ENCODE measurements around the gene ACAD10. TPM values are rescaled to one million over a fixed set of nuclear protein-coding genes. Genes with fewer than 3 reads are reported as not detected.
A peak's percentile ranks its signal among the peaks of the same experiment; 100 is the strongest.
"Not testable (repeated sequence)": the region's sequence is repeated elsewhere in the genome, so short reads cannot be mapped to it uniquely, and the experiment has no call there.

The ACAD10 gene
- total RNA-seq = 8.2 and 24.4 TPM in 2 replicates

DNA sequence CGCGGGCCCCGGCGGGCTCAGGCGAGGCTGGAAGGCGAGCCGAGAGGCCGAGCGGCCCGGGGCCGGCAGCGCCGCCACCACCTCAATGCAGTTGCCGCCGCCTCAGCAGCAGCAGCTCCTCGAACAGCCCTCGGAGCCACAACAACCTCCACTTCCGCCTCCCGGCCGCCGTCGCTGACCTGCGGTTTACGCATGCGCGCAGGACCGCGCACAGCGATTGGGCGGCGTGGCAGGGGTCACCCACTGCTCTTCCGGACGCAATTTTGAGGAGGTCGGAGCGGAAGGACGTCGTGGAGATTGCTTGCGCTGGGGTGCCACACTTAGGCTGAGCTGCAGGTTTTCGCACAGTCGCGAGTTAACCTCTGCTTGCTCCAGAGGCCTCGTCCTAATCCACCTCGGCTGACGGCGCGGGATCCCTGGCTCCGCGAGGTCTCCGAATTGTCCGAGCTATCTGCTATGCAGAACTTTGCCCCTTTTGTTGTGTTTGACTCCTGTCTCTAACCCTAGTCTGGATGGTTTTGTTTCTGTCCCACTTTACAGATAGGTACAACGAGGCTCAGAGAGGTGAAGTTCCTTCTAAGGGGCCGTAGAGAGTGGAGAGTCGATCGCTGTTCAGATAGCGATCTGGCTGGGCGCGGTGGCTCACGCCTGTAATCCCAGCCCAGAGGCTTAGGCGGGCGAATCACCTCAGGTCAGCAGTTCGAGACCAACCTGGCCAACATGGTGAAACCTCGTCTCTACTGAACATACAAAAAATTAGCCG is at the start of gene ACAD10, which contains the start of gene BRAP:
ACAD10 (plus strand) TSS at position 243 of the 763 bp plus-strand sequence. CDS start 6,657 bp downstream, outside the sequence.
BRAP (minus strand) TSS at position 146 of the 763 bp plus-strand sequence. CDS start 164 bp downstream, outside the sequence.
- DNase-seq (ENCODE audit: low read depth) = peak; percentile 88

GRCh38 chr12:111636209-111636945 is 49.5 kb upstream of the ACAD10 start:
- peak; percentile 27 for DNase-seq (ENCODE audit: low read depth)

DNA sequence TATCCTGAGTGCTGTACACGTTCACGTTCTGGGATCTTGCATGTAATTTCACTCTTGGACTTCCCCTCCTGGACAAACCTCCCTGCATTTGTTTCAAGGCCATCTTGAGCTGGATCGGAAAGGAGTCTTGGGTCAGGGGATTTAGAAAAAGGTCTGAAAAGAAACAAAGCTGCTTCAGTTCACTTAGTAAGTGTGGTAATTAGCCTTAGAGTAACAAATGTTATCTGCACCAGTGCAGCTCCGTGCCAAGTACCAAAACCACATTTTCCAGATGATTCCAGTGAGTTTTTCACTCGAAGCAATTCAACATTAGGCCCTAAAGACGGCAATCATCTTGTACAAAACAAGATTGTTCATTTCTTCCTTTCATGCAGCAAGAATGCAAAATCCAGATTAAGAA is 47.3 kb upstream of the ACAD10 start:
- no peak for DNase-seq (ENCODE audit: low read depth)

GRCh38 chr12:111640506-111640905 is 45.3 kb upstream of the ACAD10 start:
- no peak for DNase-seq (ENCODE audit: low read depth)

DNA sequence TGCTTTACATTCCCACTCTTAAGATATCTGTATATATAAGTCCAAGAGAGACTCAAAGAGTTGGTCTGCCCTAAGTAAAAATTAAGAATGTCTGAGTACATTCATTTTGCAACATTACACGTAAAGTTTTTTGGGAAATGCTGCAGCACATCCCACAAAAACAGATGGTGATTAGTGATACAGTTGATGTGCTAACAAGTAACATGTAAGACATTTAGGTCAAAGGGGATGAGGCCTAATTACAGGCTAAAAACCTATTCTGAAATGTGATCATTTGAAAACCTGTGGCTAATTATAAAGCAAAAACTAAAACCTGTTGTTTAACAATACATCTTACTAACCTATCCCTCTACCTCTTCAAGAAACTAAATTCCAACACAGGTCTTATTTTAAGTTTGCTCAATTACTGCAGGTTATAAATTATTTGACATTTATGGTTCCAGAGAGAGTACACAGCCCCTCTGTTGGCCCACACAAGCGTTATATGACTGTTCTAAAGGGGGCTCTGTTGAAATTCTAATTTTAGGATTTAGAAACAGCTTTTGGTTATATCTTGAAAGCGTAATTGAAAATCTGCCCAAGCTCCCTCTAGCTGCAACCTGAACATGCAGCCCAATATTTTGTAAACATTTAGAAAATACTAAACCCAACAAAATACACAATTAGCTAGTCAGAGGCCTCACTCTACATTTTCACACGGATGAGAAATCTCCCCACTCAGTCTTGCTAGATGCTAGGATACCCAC is 43.0 kb upstream of the ACAD10 start:
- DNase-seq (ENCODE audit: low read depth) = no peak

DNA sequence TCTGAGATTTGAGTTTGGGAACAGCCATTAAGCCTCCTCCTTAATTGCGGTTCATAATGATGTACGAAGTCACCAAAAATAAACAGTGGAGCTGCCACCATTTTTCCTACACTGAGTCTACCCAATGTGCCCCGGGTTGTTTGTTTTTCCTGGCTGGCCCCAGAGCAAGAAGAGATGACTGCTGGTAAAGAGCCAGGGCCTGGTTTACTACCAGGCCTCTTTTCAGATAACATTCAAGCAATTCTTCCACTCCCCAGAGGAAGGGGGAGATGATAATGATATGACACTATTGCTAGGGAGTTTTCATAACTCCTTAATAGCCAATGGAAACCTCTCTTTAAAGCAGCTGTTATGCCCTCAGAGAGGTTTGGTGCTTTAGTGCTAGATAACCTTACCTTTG is 42.4 kb upstream of the ACAD10 start:
- no peak for DNase-seq (ENCODE audit: low read depth)

- DNase-seq (ENCODE audit: low read depth) = peak; percentile 80
These were observed 40.4 kb upstream of the ACAD10 start for GRCh38 chr12:111645433-111645832.

DNA sequence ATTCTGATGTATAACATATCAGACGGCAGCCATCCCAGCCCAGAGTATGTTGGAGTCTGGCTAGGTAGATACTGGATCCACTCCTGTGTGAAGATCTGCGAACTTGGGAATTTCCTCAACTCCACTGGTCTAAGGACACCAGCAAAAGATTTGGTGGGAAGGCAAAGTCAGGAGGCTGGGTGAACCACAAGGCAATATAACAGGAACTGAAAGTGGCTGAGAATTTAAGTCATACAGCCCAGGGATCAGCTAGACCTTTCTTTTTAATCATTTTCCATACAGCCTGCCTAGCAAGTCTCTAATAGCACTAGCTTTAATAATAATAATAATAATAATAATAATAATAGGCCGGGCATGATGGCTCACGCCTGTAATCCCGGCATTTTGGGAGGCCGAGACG is 34.9 kb upstream of the ACAD10 start:
- no peak for DNase-seq (ENCODE audit: low read depth)

- DNase-seq (ENCODE audit: low read depth) = not testable (repeated sequence)
These were observed 33.3 kb upstream of the ACAD10 start for GRCh38 chr12:111652530-111652929.

DNA sequence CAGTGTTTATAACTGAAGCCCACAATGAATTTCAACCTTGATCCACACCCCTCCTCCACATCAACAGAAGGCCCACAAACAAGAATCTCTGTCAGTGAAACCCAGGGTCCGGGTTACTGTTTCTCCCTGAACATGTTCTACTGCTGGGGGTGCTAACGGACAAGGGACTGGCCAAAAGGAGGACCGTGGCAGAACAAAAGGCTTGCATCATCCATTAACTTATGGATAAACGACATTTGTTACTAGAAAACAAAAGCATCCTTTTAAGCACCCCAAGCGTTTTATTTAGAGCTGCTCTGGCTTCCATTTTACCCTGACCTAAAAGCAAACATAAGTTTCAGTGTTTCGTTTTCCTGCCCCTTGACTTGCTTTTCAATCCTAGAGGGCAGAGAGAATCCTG is 32.3 kb upstream of the ACAD10 start:
- no peak for DNase-seq (ENCODE audit: low read depth)

DNA sequence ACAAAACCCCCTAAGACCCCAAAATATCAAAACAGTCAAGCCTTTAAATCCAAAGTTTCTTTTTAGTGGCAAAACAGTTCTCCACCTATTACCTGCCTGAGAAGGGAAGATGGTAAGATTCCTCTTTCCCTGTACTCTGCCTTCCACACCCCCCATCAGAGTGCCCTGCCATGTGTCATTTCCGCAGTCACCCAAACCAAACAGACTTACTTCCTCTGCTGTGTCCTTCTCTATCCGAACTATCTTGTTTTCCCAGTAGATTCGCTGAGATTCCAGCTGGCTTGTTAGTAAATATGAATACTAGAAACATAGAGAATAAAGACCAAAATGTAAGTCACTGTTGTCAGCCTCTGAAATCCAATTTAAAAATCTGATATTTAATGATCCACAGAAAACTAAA is 30.5 kb upstream of the ACAD10 start:
- DNase-seq (ENCODE audit: low read depth) = no peak

DNA sequence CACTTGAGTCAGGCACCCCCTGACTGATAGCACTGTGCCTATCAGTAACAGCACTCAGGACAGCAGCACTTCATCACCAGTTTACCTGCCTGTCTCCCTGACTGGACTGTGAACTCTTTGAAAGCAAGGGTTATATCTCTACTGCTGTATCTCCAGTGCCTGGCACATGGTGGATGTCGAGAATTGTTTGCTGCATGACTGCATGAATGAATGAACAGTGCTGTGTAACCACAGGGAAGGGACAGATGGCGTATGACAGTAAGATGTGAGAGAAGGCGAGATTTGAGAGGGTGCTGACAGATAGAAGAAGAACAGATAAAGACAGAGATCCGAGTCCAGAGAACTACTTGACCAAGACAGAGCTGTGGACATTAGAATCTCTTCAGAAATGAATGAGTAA is 29.8 kb upstream of the ACAD10 start:
- no peak for DNase-seq (ENCODE audit: low read depth)

- no peak for DNase-seq (ENCODE audit: low read depth)
These were observed 21.4 kb upstream of the ACAD10 start for GRCh38 chr12:111664499-111664898.

DNA sequence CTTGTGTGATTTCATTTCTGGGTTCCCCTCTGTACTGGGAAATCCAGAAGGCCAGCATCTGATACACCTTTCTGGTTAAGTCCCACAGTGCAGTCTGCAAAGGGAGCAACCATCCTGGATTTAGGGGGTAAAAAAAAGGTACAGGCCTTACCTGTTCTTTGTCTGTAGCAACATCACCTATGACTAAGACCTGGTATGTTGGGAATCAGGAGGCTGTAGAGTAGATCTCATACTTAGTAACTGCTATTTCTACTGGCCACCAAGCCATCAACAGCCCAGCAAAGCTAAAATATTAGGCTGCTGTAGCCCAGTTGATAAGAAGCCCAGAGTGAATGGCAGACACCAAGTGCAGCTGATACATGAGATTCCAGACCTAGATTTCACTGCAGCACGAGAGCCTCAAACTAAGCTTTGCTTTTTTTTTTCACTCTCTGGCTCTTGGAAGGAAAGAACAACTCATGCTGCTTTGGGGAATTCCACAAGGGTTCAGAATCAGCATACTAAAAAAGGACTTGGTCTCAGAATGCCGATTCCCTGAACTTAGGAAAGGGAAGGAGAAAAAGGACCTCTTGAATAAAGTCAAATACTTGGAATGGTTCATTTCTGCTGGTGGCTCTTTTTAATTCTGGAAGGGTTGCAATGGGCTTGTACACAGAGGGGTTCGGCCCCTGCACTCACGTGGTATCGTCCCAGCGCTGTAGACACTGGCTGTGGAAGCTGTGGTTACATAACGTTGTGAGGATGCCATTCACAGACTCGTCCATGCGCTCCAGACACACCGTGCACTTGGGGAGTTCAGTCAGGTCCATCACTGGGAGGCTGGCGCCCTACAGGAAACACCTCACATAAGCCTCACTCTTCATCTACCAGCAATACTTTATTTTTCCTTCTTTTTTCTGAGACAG is 20.6 kb upstream of the ACAD10 start:
- no peak for DNase-seq (ENCODE audit: low read depth)

DNA sequence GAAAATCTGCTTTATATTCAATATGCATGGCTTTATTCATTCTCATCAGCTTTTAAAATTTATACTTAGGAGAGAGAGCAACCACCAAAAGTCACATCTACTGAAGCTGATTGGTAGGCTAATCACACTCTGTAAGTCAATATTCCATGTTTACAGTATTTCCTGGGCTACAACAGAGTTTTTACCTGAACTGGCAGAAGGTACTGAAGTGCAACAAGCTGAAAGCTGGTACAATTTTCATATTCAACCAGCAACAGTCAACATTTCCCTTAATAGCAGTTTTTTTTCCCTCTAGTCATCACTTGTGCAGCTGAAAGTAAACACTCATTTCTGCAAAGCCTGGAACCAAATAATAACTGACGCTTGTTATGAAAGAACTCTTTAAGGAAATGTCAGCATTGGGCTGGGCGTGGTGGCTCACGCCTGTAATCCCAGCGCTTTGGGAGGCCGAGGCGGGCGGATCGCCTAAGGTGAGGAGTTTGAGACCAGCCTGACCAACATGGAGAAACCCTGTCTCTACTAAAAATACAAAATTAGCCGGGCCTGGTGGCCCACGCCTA is 13.0 kb upstream of the ACAD10 start:
- DNase-seq (ENCODE audit: low read depth) = no peak

DNA sequence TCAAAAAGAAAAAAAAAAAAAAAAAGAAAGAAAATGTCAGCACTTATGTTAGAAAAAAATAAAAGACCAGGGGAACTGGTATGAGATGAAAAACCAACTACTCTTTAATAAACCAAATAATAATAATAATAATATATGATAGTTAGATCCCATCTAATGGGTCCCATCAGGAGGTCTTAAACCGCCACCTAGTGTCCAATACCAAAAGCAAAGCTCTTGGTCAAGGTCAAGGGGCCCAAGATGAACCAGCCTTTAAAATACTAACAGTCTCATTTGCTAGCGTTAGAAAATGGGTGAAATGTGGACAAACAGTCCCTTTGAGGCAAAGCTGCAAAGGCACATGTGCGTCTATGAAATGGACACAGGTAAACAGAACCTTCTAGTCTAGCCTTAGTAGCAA is 12.3 kb upstream of the ACAD10 start:
- peak; percentile 12 for DNase-seq (ENCODE audit: low read depth)

GRCh38 chr12:111677186-111677585 is 8.7 kb upstream of the ACAD10 start:
- DNase-seq (ENCODE audit: low read depth) = no peak

DNA sequence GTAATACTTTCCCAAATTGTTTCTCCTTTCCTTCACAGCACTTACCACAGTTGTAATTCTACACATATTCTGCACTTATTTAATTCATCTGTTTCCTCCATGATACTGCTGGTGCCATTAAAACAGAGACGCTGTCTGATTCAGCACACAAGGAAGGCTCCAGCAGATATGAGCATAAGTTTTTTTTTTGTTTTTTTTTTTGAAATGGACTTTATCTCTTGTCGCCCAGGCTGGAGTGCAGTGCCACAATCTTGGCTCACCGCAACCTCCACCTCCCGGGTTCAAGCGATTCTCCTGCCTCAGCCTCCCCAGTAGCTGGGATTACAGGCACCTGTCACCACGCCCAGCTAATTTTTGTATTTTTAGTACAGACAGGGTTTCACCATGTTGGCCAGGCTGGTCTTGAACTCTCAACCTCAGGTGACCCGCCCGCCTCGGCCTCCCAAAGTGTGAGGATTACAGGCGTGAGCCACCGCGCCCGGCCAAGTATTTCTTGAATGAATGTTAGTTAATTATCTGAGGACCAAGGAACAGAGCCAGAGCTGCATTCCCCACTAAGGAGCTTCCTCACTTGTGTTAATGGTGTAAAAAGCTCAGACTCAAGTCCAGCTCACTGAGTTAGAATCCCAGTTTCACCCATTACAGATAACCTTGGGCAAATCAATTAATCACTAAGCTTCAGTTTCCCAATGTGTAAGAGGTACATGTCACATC is 1.2 kb upstream of the ACAD10 start:
- DNase-seq (ENCODE audit: low read depth) = peak; percentile 51

GRCh38 chr12:111685322-111685810 is 487 bp upstream of the ACAD10 start:
- no peak for DNase-seq (ENCODE audit: low read depth)

- DNase-seq (ENCODE audit: low read depth) = no peak
These were observed 787 bp downstream of the ACAD10 start for GRCh38 chr12:111686574-111687105.

Data from renal cortical epithelial cell (primary cell).